IPS-18c (cell line): ENCODE data around the gene GRID1.

Experiments
- H3K4me3 ChIP-seq: 2 replicates; pipeline ENCODE4 v1.7.0; 2013; ENCODE audit warnings: low read depth, mild to moderate bottlenecking, low read length, moderate library complexity; ENCODE audit not compliant: insufficient read depth
- H3K9me3 ChIP-seq: one replicate; pipeline ENCODE4 v1.6.1; 2013; ENCODE audit warnings: mild to moderate bottlenecking, low read length, moderate library complexity; ENCODE audit not compliant: control insufficient read depth, insufficient read depth

The GRID1 gene

GRCh38 chr10:86071145-86071544 lies 295.4 kb downstream of the GRID1 start:
- H3K4me3 ChIP-seq, result no peak overlapping the region

GRCh38 chr10:86070278-86070677 lies 296.3 kb downstream of the GRID1 start:
- Histone ChIP-seq H3K4me3 (no peak overlapping the region), H3K9me3 (no peaks in the 10 kb centered on the region)

More at GRCh38 chr10:86071145-86071544, 295.4 kb downstream of the GRID1 start:
- H3K9me3 ChIP-seq, result no peaks in the 10 kb centered on the region

- Histone ChIP-seq H3K9me3 (no peaks in the 10 kb centered on the region), H3K4me3 (no peak overlapping the region)
These were observed 298.2 kb downstream of the GRID1 start for GRCh38 chr10:86068231-86069054.

GRCh38 chr10:86067436-86068050 lies 299.1 kb downstream of the GRID1 start:
- Histone ChIP-seq H3K9me3 (no peaks in the 10 kb centered on the region), H3K4me3 (no peak overlapping the region)

- H3K9me3 ChIP-seq, result no peaks in the 10 kb centered on the region
- H3K4me3 ChIP-seq, result no peak overlapping the region
These were observed 299.9 kb downstream of the GRID1 start for GRCh38 chr10:86066696-86067095.

- Histone ChIP-seq H3K9me3 (no peaks in the 10 kb centered on the region), H3K4me3 (no peak overlapping the region)
These were observed 300.8 kb downstream of the GRID1 start for GRCh38 chr10:86065711-86066251.

GRCh38 chr10:86064931-86065662 lies 301.5 kb downstream of the GRID1 start:
- H3K9me3 ChIP-seq, result no peaks in the 10 kb centered on the region
- H3K4me3 ChIP-seq, result no peak overlapping the region

GRCh38 chr10:86064219-86064618 lies 302.4 kb downstream of the GRID1 start:
- Histone ChIP-seq H3K9me3 (no peaks in the 10 kb centered on the region), H3K4me3 (no peak overlapping the region)

GRCh38 chr10:86063341-86063740 lies 303.3 kb downstream of the GRID1 start:
- no peak overlapping the region for H3K4me3 ChIP-seq
- H3K9me3 ChIP-seq, result no peaks in the 10 kb centered on the region

GRCh38 chr10:86062647-86063145 lies 303.9 kb downstream of the GRID1 start:
- H3K9me3 ChIP-seq, result no peaks in the 10 kb centered on the region

GRCh38 chr10:86062198-86062550 lies 304.4 kb downstream of the GRID1 start:
- no peak overlapping the region for H3K4me3 ChIP-seq
- no peaks in the 10 kb centered on the region for H3K9me3 ChIP-seq

More at GRCh38 chr10:86062647-86063145, 303.9 kb downstream of the GRID1 start:
- H3K4me3 ChIP-seq, result no peak overlapping the region

- H3K9me3 ChIP-seq, result no peaks in the 10 kb centered on the region
- H3K4me3 ChIP-seq, result no peak overlapping the region
These were observed 305.1 kb downstream of the GRID1 start for GRCh38 chr10:86061278-86062197.

GRCh38 chr10:86060386-86061277 lies 306.0 kb downstream of the GRID1 start:
- H3K9me3 ChIP-seq, result no peaks in the 10 kb centered on the region
- no peak overlapping the region for H3K4me3 ChIP-seq

GRCh38 chr10:86059892-86060291 lies 306.7 kb downstream of the GRID1 start:
- Histone ChIP-seq H3K9me3 (no peaks in the 10 kb centered on the region), H3K4me3 (no peak overlapping the region)

- no peak overlapping the region for H3K4me3 ChIP-seq
- H3K9me3 ChIP-seq, result no peaks in the 10 kb centered on the region
These were observed 307.6 kb downstream of the GRID1 start for GRCh38 chr10:86058964-86059363.

- Histone ChIP-seq H3K9me3 (no peaks in the 10 kb centered on the region), H3K4me3 (no peak overlapping the region)
These were observed 308.9 kb downstream of the GRID1 start for GRCh38 chr10:86057708-86058107.
